Measurements from ENCODE around the gene ZBTB11. TPM values are rescaled to one million over a fixed set of nuclear protein-coding genes. Genes with fewer than 3 reads are reported as not detected.

ZBTB11 gene
- total and polyA plus RNA-seq, 2 of the 13 experiments (the other 11 are each of a cell fraction or from before 2014, with no cell fraction given): 5.9 to 18.1 TPM

DNA sequence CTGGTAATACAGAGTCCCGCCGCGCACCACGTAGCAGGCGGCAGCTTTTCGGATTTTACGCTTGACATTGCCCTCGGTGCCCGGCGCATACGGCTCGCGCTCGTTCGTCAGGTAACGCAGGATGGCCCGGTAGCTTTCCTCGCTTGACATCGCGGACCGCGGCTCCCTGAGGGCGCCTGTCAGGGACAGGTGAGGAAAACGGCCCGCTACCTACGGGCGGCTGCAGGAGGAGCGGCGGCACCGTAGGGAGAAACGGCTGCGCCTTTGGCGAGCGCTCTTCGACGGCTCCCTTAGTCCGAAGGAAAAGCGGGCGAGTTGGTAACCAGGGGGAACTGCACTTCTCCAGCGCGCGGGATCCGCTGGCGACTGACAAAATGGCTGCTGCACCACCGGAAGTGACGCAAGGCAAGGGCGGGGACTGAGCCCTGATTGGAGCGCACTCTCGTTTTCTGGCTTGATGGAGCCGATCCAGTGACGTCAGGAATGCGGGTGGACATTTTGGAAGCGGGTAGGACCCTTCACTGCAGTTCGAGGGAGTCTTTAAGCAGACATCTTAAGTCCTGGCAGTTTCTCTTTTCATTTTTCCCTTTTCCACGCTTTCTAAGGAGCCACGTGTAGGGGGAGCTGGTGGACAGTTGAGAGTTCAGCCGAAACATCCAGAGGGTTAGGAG is at the start of gene ZBTB11 (continued):
- no peak; the same call in 1 of the 2 replicates for TF ChIP-seq ZBTB20 (CRISPR knock-in tag; IDR thresholded peaks at IDR 0.05; ENCODE audit: borderline replicate concordance, low read depth)
- no peak for TF ChIP-seq ZNF572 (CRISPR knock-in tag; IDR thresholded peaks at IDR 0.05)
- TF ChIP-seq, protein P1, sequence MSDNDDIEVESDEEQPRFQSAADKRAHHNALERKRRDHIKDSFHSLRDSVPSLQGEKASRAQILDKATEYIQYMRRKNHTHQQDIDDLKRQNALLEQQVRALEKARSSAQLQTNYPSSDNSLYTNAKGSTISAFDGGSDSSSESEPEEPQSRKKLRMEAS (IDR thresholded peaks at IDR 0.05): peak; percentile 71
- TF ChIP-seq ZKSCAN8 (CRISPR knock-in tag; IDR thresholded peaks at IDR 0.05; ENCODE audit: borderline replicate concordance): no peak
- TF ChIP-seq ZBTB7B (CRISPR knock-in tag; IDR thresholded peaks at IDR 0.05): no peak
- TF ChIP-seq ZNF781 (CRISPR knock-in tag; IDR thresholded peaks at IDR 0.05; ENCODE audit: borderline replicate concordance, not compliant biosample characterization): peak; percentile 51
- TF ChIP-seq HDAC6 (IDR thresholded peaks at IDR 0.05; ENCODE audit: low read depth, low read length): no peak
- no peak for TF ChIP-seq ZNF468 (CRISPR knock-in tag; IDR thresholded peaks at IDR 0.05)
- peak; percentile 86 for TF ChIP-seq MNT (IDR thresholded peaks at IDR 0.05)
- no peak for TF ChIP-seq ZNF260 (CRISPR knock-in tag; IDR thresholded peaks at IDR 0.05; ENCODE audit: borderline replicate concordance, low read depth)
- TF ChIP-seq ZNF749 (CRISPR knock-in tag; IDR thresholded peaks at IDR 0.05; ENCODE audit: borderline replicate concordance): no peak
- TF ChIP-seq ZNF75D (CRISPR knock-in tag; IDR thresholded peaks at IDR 0.05; ENCODE audit: borderline replicate concordance): no peak
- TF ChIP-seq, protein P2, sequence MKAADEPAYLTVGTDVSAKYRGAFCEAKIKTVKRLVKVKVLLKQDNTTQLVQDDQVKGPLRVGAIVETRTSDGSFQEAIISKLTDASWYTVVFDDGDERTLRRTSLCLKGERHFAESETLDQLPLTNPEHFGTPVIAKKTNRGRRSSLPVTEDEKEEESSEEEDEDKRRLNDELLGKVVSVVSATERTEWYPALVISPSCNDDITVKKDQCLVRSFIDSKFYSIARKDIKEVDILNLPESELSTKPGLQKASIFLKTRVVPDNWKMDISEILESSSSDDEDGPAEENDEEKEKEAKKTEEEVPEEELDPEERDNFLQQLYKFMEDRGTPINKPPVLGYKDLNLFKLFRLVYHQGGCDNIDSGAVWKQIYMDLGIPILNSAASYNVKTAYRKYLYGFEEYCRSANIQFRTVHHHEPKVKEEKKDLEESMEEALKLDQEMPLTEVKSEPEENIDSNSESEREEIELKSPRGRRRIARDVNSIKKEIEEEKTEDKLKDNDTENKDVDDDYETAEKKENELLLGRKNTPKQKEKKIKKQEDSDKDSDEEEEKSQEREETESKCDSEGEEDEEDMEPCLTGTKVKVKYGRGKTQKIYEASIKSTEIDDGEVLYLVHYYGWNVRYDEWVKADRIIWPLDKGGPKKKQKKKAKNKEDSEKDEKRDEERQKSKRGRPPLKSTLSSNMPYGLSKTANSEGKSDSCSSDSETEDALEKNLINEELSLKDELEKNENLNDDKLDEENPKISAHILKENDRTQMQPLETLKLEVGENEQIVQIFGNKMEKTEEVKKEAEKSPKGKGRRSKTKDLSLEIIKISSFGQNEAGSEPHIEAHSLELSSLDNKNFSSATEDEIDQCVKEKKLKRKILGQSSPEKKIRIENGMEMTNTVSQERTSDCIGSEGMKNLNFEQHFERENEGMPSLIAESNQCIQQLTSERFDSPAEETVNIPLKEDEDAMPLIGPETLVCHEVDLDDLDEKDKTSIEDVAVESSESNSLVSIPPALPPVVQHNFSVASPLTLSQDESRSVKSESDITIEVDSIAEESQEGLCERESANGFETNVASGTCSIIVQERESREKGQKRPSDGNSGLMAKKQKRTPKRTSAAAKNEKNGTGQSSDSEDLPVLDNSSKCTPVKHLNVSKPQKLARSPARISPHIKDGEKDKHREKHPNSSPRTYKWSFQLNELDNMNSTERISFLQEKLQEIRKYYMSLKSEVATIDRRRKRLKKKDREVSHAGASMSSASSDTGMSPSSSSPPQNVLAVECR (CRISPR knock-in tag; IDR thresholded peaks at IDR 0.05; ENCODE audit: borderline replicate concordance): peak; percentile 79; the same call in 1 of the 2 replicates
- no peak for TF ChIP-seq ONECUT2 (CRISPR knock-in tag; IDR thresholded peaks at IDR 0.05)
- TF ChIP-seq ZNF414 (CRISPR knock-in tag; IDR thresholded peaks at IDR 0.05): no peak; the same call in none of the 2 replicates
- TF ChIP-seq ZFX (CRISPR knock-in tag; IDR thresholded peaks at IDR 0.05; ENCODE audit: low read depth): peak; percentile 16; the same call in 1 of the 2 replicates
- peak; percentile 94 for TF ChIP-seq GATAD1 (CRISPR knock-in tag; IDR thresholded peaks at IDR 0.05)
- peak; percentile 52; the same call in 1 of the 2 replicates for TF ChIP-seq ZSCAN21 (CRISPR knock-in tag; IDR thresholded peaks at IDR 0.05; ENCODE audit: borderline replicate concordance)
- no peak for TF ChIP-seq ZNF296 (CRISPR knock-in tag; conservative IDR thresholded peaks at IDR 0.05)

Data from HepG2 (cell line).